CD8-positive, alpha-beta memory T cell (primary cell): ENCODE measurements around the gene MRTFB. TPM values are rescaled to one million over a fixed set of nuclear protein-coding genes. Genes with fewer than 3 reads are reported as not detected.
"Not testable (repeated sequence)": the region's sequence is repeated elsewhere in the genome, so short reads cannot be mapped to it uniquely, and the experiment has no call there.

ENCODE experiments used
- CTCF ChIA-PET: fragments of 350-600 bp; sonication (Branson Sonifier 250); formaldehyde crosslinking; loops from one replicate; lab custom pipeline; 2021; ENCODE audit warnings: antibody characterized with exemption; lab: Charles Lee
- POLR2A ChIA-PET: fragments of 350-600 bp; sonication (Branson Sonifier 250); formaldehyde crosslinking; loops from one replicate; lab custom pipeline; 2021; ENCODE audit warnings: antibody characterized with exemption; lab: Charles Lee
- DNase-seq, 5 donors: peaks; one replicate each; pipeline versions ENCODE4 v3.0.0 to v3.0.0-alpha.2; 2020 to 2022; ENCODE audit warnings: mixed read lengths in 1 of 5
- H3K27ac ChIP-seq: one replicate; pipeline ENCODE4 v1.7.0; 2013; ENCODE audit warnings: low read depth, mild to moderate bottlenecking, low read length, moderate library complexity
- H3K27me3 ChIP-seq: 2 replicates; pipeline ENCODE4 v1.7.0; 2013; ENCODE audit warnings: low read length, mild to moderate bottlenecking; ENCODE audit not compliant: insufficient read depth, poor library complexity, severe bottlenecking
- H3K36me3 ChIP-seq: 2 replicates; pipeline ENCODE4 v1.7.0; 2013; ENCODE audit warnings: mild to moderate bottlenecking, low read length, moderate library complexity; ENCODE audit not compliant: insufficient read depth
- H3K4me1 ChIP-seq: 2 replicates; pipeline ENCODE4 v1.7.0; 2013; ENCODE audit warnings: mild to moderate bottlenecking, low read length, moderate library complexity; ENCODE audit not compliant: insufficient read depth
- H3K4me3 ChIP-seq: 2 replicates; pipeline ENCODE4 v1.7.0; 2013; ENCODE audit warnings: mild to moderate bottlenecking, low read length
- H3K9me3 ChIP-seq: 2 replicates; pipeline ENCODE4 v1.7.0; 2013; ENCODE audit warnings: mild to moderate bottlenecking, low read length
- H3K27ac Mint-ChIP-seq, 8 donors: one replicate each; pipeline ENCODE4 v1.8.0; 2020 to 2021; ENCODE audit warnings: mixed read lengths in 8 of 8, mild to moderate bottlenecking in 6 of 8, inconsistent platforms in 3 of 8, moderate library complexity in 3 of 8
- H3K27me3 Mint-ChIP-seq, 2 donors: one replicate each; pipeline ENCODE4 v1.8.0; 2020 to 2021; ENCODE audit warnings: mixed read lengths in 2 of 2, mild to moderate bottlenecking in 1 of 2, moderate library complexity in 1 of 2
- H3K36me3 Mint-ChIP-seq, 3 donors: one replicate each; pipeline ENCODE4 v1.8.0; 2020 to 2021; ENCODE audit warnings: mixed read lengths in 3 of 3, inconsistent platforms in 1 of 3, mild to moderate bottlenecking in 1 of 3
- H3K4me1 Mint-ChIP-seq, 3 donors: one replicate each; pipeline ENCODE4 v1.8.0; 2020 to 2021; ENCODE audit warnings: mixed read lengths in 3 of 3, inconsistent platforms in 1 of 3, mild to moderate bottlenecking in 1 of 3
- H3K4me3 Mint-ChIP-seq, 7 donors: one replicate each; pipeline ENCODE4 v1.8.0; 2020 to 2021; ENCODE audit warnings: mixed read lengths in 7 of 7, mild to moderate bottlenecking in 6 of 7, moderate library complexity in 4 of 7, inconsistent platforms in 2 of 7
- H3K9me3 Mint-ChIP-seq, 5 donors: one replicate each; pipeline ENCODE4 v1.8.0; 2020 to 2022; ENCODE audit warnings: mixed read lengths in 5 of 5, mild to moderate bottlenecking in 3 of 5, moderate library complexity in 2 of 5, inconsistent platforms in 1 of 5
- polyA plus RNA-seq: library from polyadenylated mRNA; unstranded; fragments of 300-500 nt; fragmentation: Illumina TruSeq; gene quantifications from one replicate; pipeline ENCODE4 v1.2.3, GENCODE V29; 2021
- total RNA-seq, 2 experiments: library from RNA; stranded (reverse); gene quantifications; one replicate each; pipeline ENCODE4 v1.2.3, GENCODE V29; 2021

MRTFB gene
- total and polyA plus RNA-seq, 3 experiments from 2014 or later, result 6.5 to 12.2 (median 12.0) TPM

DNA sequence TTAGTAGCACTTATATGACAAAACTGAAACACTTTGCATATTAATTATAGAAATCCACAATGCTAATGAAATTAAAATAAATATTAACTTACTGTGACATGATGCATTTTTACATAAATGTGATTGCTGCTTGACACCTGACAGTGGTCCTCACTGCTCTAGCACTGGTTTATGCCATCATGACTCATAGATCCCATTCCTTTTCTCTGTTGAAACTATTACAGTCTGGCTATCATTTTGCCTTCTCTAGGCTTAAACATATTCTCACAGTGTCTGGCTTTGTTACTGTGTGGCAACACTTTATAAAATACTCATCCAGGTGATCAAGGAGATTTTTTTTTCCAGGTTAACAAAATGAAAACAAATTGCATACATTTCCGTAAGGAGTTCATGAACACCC lies 108.0 kb downstream of the MRTFB start:
- POLR2A ChIA-PET, result no interaction called here

GRCh38 chr16:14180481-14180944 lies 109.4 kb downstream of the MRTFB start:
- ChIA-PET POLR2A (no interaction called here), CTCF (no interaction called here)
- Mint-ChIP-seq H3K9me3 (peaks cover 0 to 2% (median 0%) of the 10 kb centered on the region in 5 donors), H3K27ac (peak overlapping the region in 1 of 8 donors; percentile 33), H3K4me1 (no peaks in the 10 kb centered on the region), H3K36me3 (peaks cover 0 to 5% (median 0%) of the 10 kb centered on the region in 3 donors), H3K4me3 (peak overlapping the region in 1 of 7 donors; percentile 21), H3K27me3 (no peaks in the 10 kb centered on the region)
- Histone ChIP-seq H3K36me3 (no peaks in the 10 kb centered on the region), H3K4me1 (no peaks in the 10 kb centered on the region), H3K9me3 (no peaks in the 10 kb centered on the region), H3K27me3 (no peaks in the 10 kb centered on the region), H3K4me3 (no peak overlapping the region), H3K27ac (no peak overlapping the region)
- DNase-seq, result no peak

More for the DNA sequence above, 108.0 kb downstream of the MRTFB start:
- Mint-ChIP-seq H3K4me1 (no peaks in the 10 kb centered on the region), H3K27ac (no peak overlapping the region), H3K36me3 (peaks cover 0 to 10% (median 7%) of the 10 kb centered on the region in 3 donors), H3K4me3 (no peak overlapping the region), H3K27me3 (no peaks in the 10 kb centered on the region), H3K9me3 (peaks cover 0 to 4% (median 0%) of the 10 kb centered on the region in 5 donors)
- H3K36me3 ChIP-seq, result no peaks in the 10 kb centered on the region
- no peak for DNase-seq
- H3K4me1 ChIP-seq, result no peaks in the 10 kb centered on the region
- H3K27me3 ChIP-seq, result no peaks in the 10 kb centered on the region
- H3K4me3 ChIP-seq, result no peak overlapping the region
- no peaks in the 10 kb centered on the region for H3K9me3 ChIP-seq
- CTCF ChIA-PET, result no interaction called here
- no peak overlapping the region for H3K27ac ChIP-seq

- POLR2A ChIA-PET, result no interaction called here
- Histone ChIP-seq H3K9me3 (no peaks in the 10 kb centered on the region), H3K36me3 (no peaks in the 10 kb centered on the region), H3K4me3 (no peak overlapping the region), H3K27me3 (no peaks in the 10 kb centered on the region), H3K4me1 (peaks cover 10% of the 10 kb centered on the region), H3K27ac (no peak overlapping the region)
- DNase-seq, result no peak
- Mint-ChIP-seq H3K27me3 (no peaks in the 10 kb centered on the region), H3K36me3 (peaks cover 0 to 5% (median 0%) of the 10 kb centered on the region in 3 donors), H3K4me1 (peaks cover 0 to 4% (median 0%) of the 10 kb centered on the region in 3 donors), H3K9me3 (peaks cover 0 to 2% (median 0%) of the 10 kb centered on the region in 5 donors), H3K4me3 (no peak overlapping the region), H3K27ac (no peak overlapping the region)
- CTCF ChIA-PET, result no interaction called here
Observed at GRCh38 chr16:14181371-14182050, 110.4 kb downstream of the MRTFB start.

DNA sequence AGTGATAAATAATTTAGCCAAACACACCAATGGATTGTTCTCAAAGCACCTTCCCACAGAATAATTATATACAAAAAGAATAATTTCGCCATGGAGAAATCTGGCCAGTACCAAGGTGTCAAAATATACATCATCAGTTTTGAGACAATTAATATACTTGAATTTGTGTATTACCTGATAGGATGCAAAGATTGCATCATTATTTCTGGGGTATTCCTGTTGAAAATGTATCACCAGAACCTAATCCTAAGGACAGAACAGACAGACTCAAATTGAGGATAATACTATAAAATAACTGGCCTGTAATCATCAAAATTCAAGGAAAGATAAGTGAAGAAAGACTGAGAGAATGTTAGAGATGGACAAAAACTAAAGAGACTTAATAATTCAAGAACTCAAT lies 111.9 kb downstream of the MRTFB start:
- Mint-ChIP-seq H3K9me3 (peaks cover 0 to 2% (median 0%) of the 10 kb centered on the region in 5 donors), H3K27ac (no peak overlapping the region), H3K4me3 (no peak overlapping the region), H3K4me1 (peaks cover 0 to 4% (median 0%) of the 10 kb centered on the region in 3 donors), H3K36me3 (peaks cover 0 to 3% (median 0%) of the 10 kb centered on the region in 3 donors), H3K27me3 (no peaks in the 10 kb centered on the region)
- Histone ChIP-seq H3K4me3 (no peak overlapping the region), H3K36me3 (no peaks in the 10 kb centered on the region), H3K9me3 (no peaks in the 10 kb centered on the region), H3K27ac (no peak overlapping the region), H3K27me3 (no peaks in the 10 kb centered on the region), H3K4me1 (peaks cover 11% of the 10 kb centered on the region)
- no peak for DNase-seq
- POLR2A ChIA-PET, result no interaction called here
- CTCF ChIA-PET, result no interaction called here

GRCh38 chr16:14183962-14184361 lies 112.8 kb downstream of the MRTFB start:
- DNase-seq, H3K27me3 ChIP-seq, H3K9me3 Mint-ChIP-seq, H3K36me3 ChIP-seq, H3K4me3 Mint-ChIP-seq, H3K4me1 Mint-ChIP-seq, H3K27ac ChIP-seq, CTCF ChIA-PET, H3K27ac Mint-ChIP-seq, H3K4me3 ChIP-seq, H3K36me3 Mint-ChIP-seq, H3K9me3 ChIP-seq, H3K27me3 Mint-ChIP-seq: not testable (repeated sequence)
- POLR2A ChIA-PET, result interaction anchor here (0.6 kb wide), 1 partner anchor 107 kb away, joined by 4 read pairs; no protein-coding TSS in a partner anchor
- peaks cover 11% of the 10 kb centered on the region for H3K4me1 ChIP-seq

DNA sequence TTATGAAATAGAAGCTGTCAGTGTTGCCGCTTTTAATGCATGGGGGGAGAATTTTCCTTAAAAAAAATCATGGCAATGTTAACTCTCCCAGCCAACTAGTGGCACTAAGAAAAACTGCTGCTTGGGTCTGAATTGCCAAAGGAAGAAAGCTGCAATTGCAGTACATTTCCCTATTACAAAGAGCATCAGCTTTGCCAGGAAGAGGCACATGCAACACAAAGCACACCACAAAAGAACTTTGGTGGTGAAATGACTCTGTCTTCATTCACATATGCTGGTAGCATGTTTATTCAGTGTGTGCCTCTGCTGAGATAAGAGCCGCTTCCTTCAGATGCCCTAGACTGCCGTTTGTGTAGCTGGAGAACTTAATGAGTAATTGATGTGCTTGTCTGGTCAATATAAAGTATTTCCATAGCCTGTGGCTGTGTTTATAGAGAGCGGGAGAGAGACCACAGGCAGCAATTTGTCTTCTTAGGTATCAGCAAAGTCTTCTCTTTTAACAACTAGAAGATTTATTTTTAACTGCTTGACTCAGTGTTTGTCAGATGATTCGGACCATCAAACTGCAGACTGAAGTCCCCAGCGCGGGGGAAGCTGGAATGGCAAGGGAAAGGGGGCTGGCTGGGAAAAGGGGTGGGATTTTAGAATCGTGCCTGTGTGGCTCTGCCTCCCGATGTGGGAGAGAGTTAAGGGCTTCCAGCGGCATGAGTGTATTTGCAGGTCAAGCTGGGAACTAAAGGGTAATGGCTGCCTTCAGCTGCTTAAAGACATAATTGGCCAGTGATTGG lies 115.1 kb downstream of the MRTFB start:
- H3K27me3 Mint-ChIP-seq, result no peaks in the 10 kb centered on the region
- H3K36me3 ChIP-seq, result no peaks in the 10 kb centered on the region
- no peak overlapping the region for H3K27ac Mint-ChIP-seq
- no peaks in the 10 kb centered on the region for H3K27me3 ChIP-seq
- peaks cover 0 to 1% (median 0%) of the 10 kb centered on the region in 3 donors for H3K36me3 Mint-ChIP-seq
- H3K9me3 ChIP-seq, result no peaks in the 10 kb centered on the region
- ChIA-PET POLR2A (no interaction called here), CTCF (no interaction called here)
- H3K27ac ChIP-seq, result no peak overlapping the region
- H3K4me3 ChIP-seq, result no peak overlapping the region
- peaks cover 11% of the 10 kb centered on the region for H3K4me1 ChIP-seq
- H3K4me1 Mint-ChIP-seq, result peaks cover 0 to 4% (median 0%) of the 10 kb centered on the region in 3 donors
- H3K4me3 Mint-ChIP-seq, result no peak overlapping the region
- peak in 1 of 5 donors; percentile 8 for DNase-seq
- no peaks in the 10 kb centered on the region for H3K9me3 Mint-ChIP-seq

GRCh38 chr16:14186795-14187221 lies 115.7 kb downstream of the MRTFB start:
- ChIA-PET POLR2A (interaction anchor here (1.5 kb wide), 1 partner anchor 10 kb away, joined by 4 read pairs; no protein-coding TSS in a partner anchor), CTCF (no interaction called here)
- H3K36me3 ChIP-seq, result no peaks in the 10 kb centered on the region
- no peaks in the 10 kb centered on the region for H3K27me3 ChIP-seq
- no peak overlapping the region for H3K4me3 Mint-ChIP-seq
- H3K27me3 Mint-ChIP-seq, result no peaks in the 10 kb centered on the region
- H3K4me3 ChIP-seq, result no peak overlapping the region
- peaks cover 0 to 4% (median 0%) of the 10 kb centered on the region in 3 donors for H3K4me1 Mint-ChIP-seq
- no peaks in the 10 kb centered on the region for H3K9me3 Mint-ChIP-seq
- no peak overlapping the region for H3K27ac Mint-ChIP-seq
- peaks cover 11% of the 10 kb centered on the region for H3K4me1 ChIP-seq
- H3K27ac ChIP-seq, result no peak overlapping the region
- no peak for DNase-seq
- H3K9me3 ChIP-seq, result no peaks in the 10 kb centered on the region
- H3K36me3 Mint-ChIP-seq, result peaks cover 0 to 2% (median 0%) of the 10 kb centered on the region in 3 donors
